ENCODE data around the gene CHMP1A.

CHMP1A gene

GRCh38 chr16:89605186-89605970 is 52.1 kb downstream of the CHMP1A start:
- no peak for DNase-seq (ENCODE audit: low spot score)

GRCh38 chr16:89604764-89605163 is 52.7 kb downstream of the CHMP1A start:
- DNase-seq (ENCODE audit: low spot score) = no peak

- DNase-seq (ENCODE audit: low spot score) = no peak
Measured at GRCh38 chr16:89602952-89603590, 54.4 kb downstream of the CHMP1A start.

GRCh38 chr16:89602273-89602951 is 55.1 kb downstream of the CHMP1A start:
- peak; percentile 78 for DNase-seq (ENCODE audit: low spot score)

- DNase-seq (ENCODE audit: low spot score) = no peak
Measured at GRCh38 chr16:89601906-89602272, 55.6 kb downstream of the CHMP1A start.

GRCh38 chr16:89600956-89601355 is 56.6 kb downstream of the CHMP1A start:
- DNase-seq (ENCODE audit: low spot score) = no peak

GRCh38 chr16:89600427-89600826 is 57.1 kb downstream of the CHMP1A start:
- DNase-seq (ENCODE audit: low spot score) = no peak

GRCh38 chr16:89599902-89600301 is 57.6 kb downstream of the CHMP1A start:
- DNase-seq (ENCODE audit: low spot score) = no peak

- DNase-seq (ENCODE audit: low spot score) = peak; percentile 72
Measured at GRCh38 chr16:89599451-89599858, 58.1 kb downstream of the CHMP1A start.

- no peak for DNase-seq (ENCODE audit: low spot score)
Measured at GRCh38 chr16:89598199-89598598, 59.3 kb downstream of the CHMP1A start.

- DNase-seq (ENCODE audit: low spot score) = no peak
Measured at GRCh38 chr16:89596957-89597649, 60.4 kb downstream of the CHMP1A start.

GRCh38 chr16:89596061-89596689 is 61.3 kb downstream of the CHMP1A start:
- DNase-seq (ENCODE audit: low spot score) = no peak

- DNase-seq (ENCODE audit: low spot score) = no peak
Measured at GRCh38 chr16:89595330-89596060, 62.0 kb downstream of the CHMP1A start.
